Neural cell (in vitro differentiated cells): ENCODE results near the gene IQGAP2.

ENCODE experiments used
- CTCF ChIP-seq: fragments of 450-650 bp; IDR thresholded peaks from 2 replicates; pipeline ENCODE4 v1.5.1; 2014; ENCODE audit warnings: antibody characterized with exemption, mild to moderate bottlenecking, moderate library complexity; ENCODE audit not compliant: poor library complexity, severe bottlenecking
- EP300 ChIP-seq: fragments of 450-650 bp; conservative IDR thresholded peaks from 2 replicates; pipeline ENCODE4 v1.6.1; 2014; ENCODE audit warnings: antibody characterized with exemption, mild to moderate bottlenecking, moderate library complexity; ENCODE audit not compliant: poor library complexity, severe bottlenecking
- EZH2 ChIP-seq: fragments of 200-600, 300-800 bp; shearing (Covaris generic), sonication (generic); IDR thresholded peaks from 2 replicates; pipeline ENCODE4 v1.6.1; 2014; ENCODE audit warnings: antibody characterized with exemption, low read length, borderline replicate concordance, mild to moderate bottlenecking; ENCODE audit not compliant: insufficient read depth, poor library complexity, severe bottlenecking
- MXI1 ChIP-seq: fragments of 450-650 bp; conservative IDR thresholded peaks from 2 replicates; pipeline ENCODE4 v1.6.1; 2014; ENCODE audit warnings: antibody characterized with exemption, mild to moderate bottlenecking; ENCODE audit not compliant: poor library complexity, severe bottlenecking
- POLR2AphosphoS5 ChIP-seq: IDR thresholded peaks from 2 replicates; pipeline ENCODE4 v1.6.1; 2012
- REST ChIP-seq: IDR thresholded peaks from 2 replicates; pipeline ENCODE4 v1.6.1; 2012; ENCODE audit warnings: borderline replicate concordance

GRCh38 chr5:76716456-76717157 lies 313.5 kb downstream of the IQGAP2 start:
- TF ChIP-seq CTCF, result no peak
- no peak for TF ChIP-seq MXI1
- no peak for TF ChIP-seq REST
- TF ChIP-seq POLR2AphosphoS5, result no peak
- TF ChIP-seq EZH2, result no peak
- TF ChIP-seq EP300, result no peak
